NCI-H774 (cell line): ENCODE data around the gene CLMN.
"Not testable (repeated sequence)": the region's sequence is repeated elsewhere in the genome, so short reads cannot be mapped to it uniquely, and the experiment has no call there.

ENCODE experiments used
- DNase-seq: peaks from one replicate; lab custom pipeline; 2025; lab: John Stamatoyannopoulos, UW

Gene CLMN

DNA sequence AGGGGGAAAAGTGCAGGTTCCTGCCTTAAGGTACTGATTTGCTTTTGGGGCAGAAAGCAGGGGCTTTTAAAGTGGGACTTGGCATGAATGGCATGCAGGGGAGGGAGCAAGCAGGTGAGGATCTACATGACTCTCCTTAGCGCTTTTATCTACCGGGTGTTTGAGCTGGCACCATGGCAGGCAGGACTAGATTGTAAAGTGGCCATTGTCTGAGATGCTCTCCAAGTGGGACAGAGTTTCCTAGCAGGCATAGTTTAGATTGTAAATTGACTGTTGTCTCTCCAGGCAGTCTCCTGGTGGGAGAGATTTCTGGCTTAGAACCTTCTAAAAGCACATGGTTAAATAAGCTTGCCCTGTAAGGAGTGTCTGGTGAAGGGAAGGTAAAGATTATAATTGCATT is 157.1 kb downstream of the CLMN start:
- no peak for DNase-seq

GRCh38 chr14:95157327-95158189 is 162.2 kb downstream of the CLMN start, which contains the start of gene DICER1:
TSS of gene DICER1 (minus strand) at chr14:95157529. CDS start at chr14:95133458, 24,071 bp downstream.
- DNase-seq = peak; percentile 95

DNA sequence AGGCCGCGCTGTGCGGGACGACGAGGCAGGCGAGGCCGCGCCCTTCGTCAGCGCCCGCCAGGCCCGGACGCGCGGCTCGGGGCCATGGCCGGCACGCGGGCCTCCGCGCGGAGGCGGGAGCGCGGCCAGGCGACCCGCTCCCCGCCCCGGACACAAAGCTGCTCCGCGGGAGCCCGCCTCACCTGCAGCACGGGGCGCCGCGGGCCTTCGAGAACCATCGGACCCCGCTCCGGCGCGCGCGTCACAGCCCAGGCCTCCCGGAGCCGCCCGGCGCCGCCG is 162.7 kb downstream of the CLMN start:
- DNase-seq = no peak

- peak; percentile 33 for DNase-seq
Observed at GRCh38 chr14:95156161-95157047, 163.3 kb downstream of the CLMN start.

- DNase-seq = no peak
Observed at GRCh38 chr14:95155045-95155444, 164.7 kb downstream of the CLMN start.

DNA sequence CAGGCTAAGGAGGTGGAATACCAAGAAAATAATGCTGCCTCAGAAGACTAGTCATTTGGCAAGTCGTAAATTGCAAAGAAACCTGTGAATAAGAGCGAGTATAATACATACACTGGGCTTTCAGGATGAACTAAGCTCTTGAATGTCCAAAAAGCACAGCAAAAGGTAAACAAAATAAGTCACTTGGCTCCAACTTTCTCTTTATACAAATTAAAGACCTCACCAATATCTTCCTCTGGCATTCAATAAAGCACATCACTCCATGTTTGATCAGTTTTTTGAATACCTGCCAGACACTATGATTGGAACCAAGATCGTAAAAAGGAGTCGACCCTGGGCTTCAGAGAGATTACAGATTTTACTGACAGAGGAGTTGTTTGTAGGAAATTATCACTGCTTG is 165.8 kb downstream of the CLMN start:
- DNase-seq = no peak

DNA sequence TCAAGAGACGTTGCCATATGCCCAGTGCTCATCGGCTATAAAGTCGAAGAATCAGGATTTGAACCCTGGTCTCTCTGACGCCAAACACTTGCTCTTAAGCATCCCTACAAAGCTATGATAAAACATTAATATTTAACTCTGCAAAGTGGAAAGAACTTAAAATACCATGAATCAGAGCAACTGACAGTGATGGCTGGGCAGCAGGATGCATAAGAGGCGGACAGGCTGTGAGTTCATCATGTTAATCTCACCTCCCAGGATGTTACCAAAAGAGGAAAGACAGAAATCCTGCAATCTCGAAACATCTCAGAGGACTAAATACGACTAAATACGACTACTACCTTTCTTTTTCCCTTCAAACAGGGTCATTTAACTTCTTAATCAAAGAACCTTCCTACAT is 168.1 kb downstream of the CLMN start:
- no peak for DNase-seq

DNA sequence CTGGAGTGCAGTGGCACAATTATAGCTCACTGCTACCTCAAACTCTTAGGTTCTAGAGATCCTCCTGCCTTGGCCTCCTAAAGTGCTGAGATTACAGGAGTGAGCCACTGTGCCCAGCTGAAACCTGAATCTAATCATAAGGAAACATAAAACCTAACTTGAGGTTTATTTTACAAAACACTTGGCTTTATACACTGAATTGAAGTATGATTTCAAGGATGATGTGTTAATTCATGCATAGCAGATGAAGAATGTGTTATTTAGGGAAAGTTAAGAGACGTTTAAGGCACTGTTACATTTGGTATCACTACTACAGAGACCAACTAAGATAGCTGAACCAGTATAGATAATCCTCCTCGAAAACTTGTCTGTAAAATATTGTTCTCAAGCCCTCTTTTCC is 168.8 kb downstream of the CLMN start:
- no peak for DNase-seq

- DNase-seq = no peak
Observed at GRCh38 chr14:95149441-95149840, 170.3 kb downstream of the CLMN start.

DNA sequence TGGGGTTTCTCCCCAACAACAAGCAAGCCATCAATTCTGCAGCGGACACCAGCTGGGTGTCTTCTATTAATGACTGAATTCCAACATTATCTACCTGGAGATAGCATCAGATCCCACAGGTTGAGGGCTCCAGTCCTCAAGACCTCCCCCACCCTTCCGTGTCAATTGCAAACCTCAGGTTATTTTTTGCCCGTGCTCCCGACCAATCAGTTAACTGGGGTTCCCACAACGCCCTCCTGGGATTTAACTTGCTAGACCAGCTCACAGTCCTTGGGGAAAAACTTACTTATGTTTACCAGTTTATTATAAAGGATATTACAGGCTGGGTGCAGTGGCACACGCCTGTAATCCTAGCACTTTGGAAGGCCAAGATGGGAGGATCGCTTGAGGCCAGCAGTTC is 172.1 kb downstream of the CLMN start:
- no peak for DNase-seq

DNA sequence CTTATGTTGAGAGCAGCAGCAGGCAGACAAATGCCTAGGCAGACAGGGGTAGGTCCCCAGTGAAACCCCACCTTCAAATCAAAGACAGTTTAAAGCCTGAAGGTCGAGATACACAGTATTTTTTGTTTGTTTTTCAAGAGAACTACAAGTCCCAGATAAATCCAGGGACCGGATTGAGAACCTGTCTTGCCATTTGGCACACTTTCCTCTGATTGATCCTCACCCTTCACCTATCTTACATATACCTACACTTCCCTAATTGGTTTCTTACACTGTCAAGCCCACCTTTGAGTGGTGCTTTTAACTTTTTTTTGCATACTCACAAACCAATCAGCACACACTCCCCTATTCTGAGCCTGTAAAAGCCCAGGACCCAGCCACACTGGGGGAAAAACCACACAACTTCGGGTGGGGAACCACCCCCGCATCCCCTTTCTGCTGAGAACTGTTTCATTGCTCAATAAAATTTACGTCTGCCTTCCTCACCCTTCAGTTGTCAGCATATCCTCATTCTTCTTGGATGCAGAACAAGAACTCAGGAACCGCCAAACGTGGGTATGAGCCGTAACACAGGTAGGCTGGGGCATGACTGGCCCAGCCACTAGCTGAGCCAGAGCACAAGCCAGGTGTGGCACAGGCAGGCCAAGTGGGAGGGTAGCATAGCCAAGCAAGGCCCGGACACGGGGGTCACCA is 173.5 kb downstream of the CLMN start:
- no peak for DNase-seq

DNA sequence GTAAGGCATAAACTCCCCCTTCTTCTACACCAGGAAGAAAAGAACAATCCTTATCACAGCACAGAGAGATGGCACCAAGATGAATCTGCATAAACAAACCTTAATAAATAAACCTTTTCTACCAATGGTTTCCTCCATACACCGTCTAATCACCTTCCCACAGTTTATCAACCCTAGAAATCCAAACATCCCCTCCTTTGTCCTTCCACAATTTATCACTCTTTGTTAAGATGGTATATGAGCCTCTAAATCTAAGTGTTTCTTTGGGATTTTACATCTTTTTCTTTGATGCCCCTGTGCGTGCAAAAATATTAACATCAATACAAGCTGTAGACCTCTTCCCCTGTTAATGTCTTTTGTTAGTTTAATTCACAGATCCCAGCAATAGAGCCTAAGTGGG is 174.9 kb downstream of the CLMN start:
- no peak for DNase-seq

GRCh38 chr14:95143808-95144620 is 175.7 kb downstream of the CLMN start:
- no peak for DNase-seq

- no peak for DNase-seq
Observed at GRCh38 chr14:95142208-95142607, 177.5 kb downstream of the CLMN start.

DNA sequence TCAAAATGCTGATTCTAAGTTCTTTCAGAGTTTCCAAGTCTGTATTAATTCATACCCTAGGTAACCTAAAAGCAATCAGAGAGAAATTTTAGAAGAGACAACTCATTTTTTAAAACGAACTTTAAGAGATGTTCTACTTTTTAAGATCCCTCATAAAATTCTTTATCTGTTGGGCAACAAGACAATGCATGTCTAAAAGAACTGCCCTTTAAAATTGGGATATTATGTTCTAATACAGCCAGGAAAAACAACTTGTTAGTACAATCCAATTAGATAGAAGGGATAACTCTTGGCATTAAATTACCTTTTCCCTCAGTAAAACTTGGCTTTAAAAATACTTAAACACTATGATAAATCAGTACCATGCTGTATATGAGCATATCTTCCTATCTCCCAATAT is 178.0 kb downstream of the CLMN start:
- no peak for DNase-seq

DNA sequence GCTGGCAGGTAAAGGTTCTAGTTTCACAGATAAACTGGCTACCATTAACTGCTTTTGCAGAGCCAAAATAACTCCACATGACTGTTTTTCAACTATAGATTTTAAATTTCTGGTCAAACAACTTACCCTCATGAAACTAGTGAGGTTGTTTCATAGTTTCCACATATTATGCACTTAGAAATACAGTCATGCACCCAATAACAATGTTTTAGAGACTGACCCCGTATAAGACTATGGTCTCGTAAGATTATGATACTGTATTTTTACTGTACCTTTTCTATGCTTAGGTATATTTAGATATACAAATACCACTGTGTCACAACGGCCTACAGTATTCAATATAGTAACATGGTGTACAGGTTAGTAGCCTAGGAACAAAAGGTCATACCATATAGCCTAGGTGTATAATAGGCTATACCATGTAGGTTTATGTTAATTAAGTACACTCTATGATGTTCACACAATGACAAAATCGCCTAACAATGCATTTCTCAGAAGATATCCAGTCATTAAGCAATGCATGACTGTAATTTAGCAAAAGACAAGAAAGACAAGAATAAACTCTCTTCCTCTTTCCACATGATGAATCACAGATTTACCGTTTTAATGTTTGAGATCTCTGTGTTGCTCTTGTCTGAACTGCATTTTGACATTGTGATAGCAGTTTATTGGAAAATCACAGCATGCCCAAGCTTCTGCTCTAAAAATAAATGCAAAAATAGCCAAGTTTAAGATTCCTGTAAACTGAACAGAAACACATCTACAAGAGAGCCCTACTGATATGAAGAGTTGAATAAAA is 179.4 kb downstream of the CLMN start:
- no peak for DNase-seq

- DNase-seq = no peak
Observed at GRCh38 chr14:95138876-95139275, 180.8 kb downstream of the CLMN start.

GRCh38 chr14:95138455-95138854 is 181.3 kb downstream of the CLMN start:
- DNase-seq = not testable (repeated sequence)

DNA sequence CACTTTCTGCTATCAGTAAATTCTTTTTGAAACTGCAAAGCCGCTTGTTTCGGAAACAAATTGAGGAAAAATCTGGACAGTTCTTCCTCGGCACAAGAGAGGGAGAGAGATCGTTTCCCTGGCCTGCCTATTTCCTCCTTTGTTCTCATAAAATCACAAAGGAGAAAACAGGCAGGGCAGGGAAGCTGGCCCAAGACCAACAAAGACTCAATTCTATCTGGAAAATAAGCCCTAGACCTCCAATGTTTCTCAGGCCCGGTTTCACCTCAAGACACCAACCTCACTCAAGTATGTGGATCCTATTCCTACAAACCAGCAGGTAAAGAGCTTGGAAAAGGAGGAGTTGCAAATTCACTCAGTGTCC is 181.9 kb downstream of the CLMN start:
- no peak for DNase-seq

DNA sequence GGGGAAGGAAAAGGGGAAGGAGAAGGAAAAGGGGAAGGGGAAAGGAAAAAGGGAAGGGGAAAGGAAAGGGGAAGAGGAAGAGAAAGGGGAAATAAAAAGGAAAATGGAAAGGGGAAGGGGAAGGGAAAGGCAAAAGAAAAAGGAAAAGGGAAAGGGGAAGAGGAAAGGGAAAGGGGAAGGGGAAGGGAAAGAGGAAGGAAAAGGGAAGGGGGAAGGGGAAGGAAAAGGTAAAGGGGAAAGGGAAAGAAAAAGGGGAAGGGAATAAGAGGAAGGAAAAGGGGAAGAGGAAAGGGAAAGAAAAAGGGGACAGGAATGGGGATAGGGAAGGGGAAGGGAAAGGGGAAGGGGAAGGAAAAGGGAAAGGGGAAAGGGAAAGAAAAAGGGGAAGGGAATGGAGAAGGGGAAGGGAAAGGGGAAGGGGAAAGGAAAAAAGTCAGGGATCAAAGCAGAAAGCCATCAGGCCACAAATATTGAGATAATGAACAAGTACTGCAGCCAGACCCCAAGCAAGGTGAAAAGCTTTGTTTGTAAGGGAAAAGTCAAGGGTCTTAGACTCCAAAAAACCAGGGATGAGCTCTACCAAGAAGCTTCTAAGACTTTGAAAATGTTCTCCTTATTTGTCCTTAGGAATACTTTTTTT is 182.4 kb downstream of the CLMN start:
- no peak for DNase-seq

- DNase-seq = no peak
Observed at GRCh38 chr14:95136631-95137030, 183.1 kb downstream of the CLMN start.
